HG02943 (cell line): ENCODE data around the gene SLC52A1.
A peak's percentile ranks its signal among the peaks of the same experiment; 100 is the strongest.
"Not testable (repeated sequence)": the region's sequence is repeated elsewhere in the genome, so short reads cannot be mapped to it uniquely, and the experiment has no call there.

ENCODE experiments used
- ATAC-seq: cut with Tn5 transposase; IDR thresholded peaks from one replicate; pipeline ENCODE4 v1.9.1; 2021; ENCODE audit warnings: mild to moderate bottlenecking, low read depth, moderate library complexity; ENCODE audit not compliant: unreplicated experiment

The SLC52A1 gene

DNA sequence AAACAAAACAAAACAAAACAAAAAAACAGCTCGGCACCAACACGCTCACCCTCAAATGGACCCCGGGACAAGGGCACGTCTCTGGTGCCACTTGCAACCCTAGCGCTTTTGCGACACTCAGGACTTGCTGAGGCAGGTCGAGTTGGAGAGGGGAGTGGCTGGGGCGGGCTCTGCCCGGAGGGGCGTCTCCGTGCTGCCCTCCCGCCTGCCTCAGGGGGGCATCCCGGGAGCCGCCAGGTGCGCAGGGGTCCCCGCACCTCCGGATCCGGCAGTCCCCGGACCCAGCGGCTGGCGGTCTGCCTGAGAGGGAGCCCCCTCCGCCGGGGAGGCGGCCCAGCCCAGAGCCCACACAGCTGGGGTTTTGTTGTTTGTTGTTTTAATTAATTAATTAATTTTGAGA is at the start of gene SLC52A1:
TSS of gene SLC52A1 (minus strand) at position 112 of the 400 bp plus-strand sequence. CDS start 820 bp downstream, outside the sequence.
- ATAC-seq, result no peak

DNA sequence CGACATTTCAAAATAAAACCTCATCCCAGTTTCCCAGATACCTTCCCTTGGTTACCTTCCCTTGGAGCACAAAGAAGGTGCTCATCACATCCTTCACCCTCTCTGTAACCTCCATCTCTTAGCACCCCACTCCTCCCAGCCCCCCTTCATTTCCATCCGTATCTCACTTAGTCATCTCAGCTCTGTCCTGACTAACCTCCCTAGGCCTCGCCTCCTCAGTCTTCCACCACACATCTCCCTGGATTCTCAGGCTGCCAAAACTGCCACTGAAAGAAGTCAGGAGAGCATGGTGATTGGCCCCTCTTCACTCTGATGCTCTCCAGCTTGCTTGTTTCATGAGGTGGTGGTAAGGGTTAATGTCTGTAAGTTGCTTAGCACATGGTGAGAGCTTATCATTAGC is 45.4 kb upstream of the SLC52A1 start:
- no peak for ATAC-seq

DNA sequence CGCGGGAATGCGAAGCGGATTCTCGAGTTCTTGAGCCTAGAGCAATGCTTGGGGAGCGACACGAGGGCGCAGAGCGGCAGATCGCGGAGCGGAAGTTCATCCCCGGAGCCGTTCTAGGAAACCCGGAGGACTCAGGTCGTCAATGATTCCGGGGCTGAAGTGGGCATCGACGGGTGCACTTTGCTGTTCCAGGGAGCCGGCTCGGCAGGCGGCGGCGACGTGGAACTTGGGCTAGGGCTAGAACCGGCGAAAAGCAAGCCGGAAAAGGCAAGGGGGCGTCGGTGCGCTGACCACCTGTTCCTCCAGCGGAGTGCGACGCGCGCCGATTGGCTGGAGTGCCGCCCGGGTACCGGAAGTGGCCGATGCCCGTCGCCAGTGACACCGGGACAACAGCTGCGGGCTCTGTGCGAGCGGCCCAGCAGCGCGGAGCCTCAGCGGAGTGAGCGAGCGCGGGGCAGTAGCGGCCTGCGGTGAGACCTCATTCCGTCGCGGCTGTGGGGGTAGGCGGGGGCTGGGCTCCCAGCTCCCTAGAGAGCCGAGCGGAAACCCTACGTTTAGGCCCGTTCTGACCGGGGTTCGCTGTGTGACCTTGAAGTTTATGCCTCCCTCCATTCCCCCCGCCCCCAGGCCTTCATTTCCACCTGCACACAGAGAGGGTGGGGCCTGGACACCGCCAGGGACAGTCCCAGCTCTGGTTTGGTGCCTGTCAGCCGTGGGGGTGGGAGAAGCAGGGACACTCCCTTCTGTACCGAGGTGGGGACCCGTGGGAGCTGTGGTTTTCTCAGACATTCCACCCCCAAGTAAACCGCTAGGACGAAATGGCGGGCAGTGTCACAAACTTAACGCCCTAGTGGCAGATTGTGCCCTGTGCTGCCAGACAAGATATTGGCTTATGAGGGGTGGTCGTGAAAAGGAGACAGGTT is 43.1 kb upstream of the SLC52A1 start, which contains the start of gene ZFP3:
TSS of gene ZFP3 (plus strand) at position 362 of the 923 bp plus-strand sequence. CDS start 13,038 bp downstream, outside the sequence.
- peak; percentile 74 for ATAC-seq

DNA sequence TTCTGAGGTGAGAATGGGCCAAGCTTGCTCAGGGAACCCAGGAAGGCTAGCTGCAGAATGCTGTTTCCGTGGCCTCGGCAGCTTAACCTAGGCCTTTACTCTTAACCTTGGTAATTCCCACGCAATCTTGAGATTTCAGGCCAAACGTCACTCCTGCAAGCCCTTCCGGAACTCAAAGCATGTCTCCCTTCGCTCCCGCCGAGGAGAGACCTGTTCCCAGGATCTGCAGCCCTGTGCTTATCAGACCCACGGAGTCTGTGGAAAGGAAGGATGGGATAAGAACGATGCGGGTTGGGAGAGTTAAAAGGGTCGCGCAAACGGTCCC is 42.5 kb upstream of the SLC52A1 start:
- no peak for ATAC-seq

DNA sequence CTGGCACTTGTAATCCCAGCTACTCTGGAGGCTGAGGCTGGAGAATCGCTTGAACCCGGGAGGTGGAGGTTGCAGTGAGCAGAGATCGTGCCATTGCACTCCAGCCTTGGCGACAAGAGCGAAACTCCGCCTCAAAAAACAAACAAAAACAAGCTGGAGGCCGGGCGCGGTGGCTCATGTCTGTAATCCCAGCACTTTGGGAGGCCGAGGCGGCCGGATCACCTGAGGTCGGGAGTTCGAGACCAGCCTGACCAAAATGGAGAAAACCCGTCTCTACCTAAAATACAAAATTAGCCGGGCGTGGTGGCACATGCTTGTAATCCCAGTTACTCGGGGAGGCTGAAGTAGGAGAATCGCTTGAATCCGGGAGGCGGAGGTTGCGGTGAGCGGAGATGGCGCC is 42.0 kb upstream of the SLC52A1 start:
- ATAC-seq, result not testable (repeated sequence)

DNA sequence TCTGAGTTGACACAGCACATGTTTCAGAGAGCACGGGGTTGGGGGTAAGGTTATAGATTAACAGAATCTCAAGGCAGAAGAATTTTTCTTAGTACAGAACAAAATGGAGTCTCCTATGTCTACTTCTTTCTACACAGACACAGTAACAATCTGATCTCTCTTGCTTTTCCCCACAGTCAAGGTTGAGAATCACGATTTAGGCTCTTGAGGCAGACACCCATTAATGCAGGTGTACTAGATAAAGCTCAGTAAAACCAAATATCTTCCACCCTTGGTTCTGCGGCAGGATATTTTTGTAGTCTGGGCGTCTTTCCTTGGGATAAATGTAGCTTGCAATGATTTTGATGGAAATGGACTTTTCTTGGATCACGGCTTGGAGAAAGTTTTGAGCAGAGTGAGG is 40.2 kb upstream of the SLC52A1 start:
- ATAC-seq, result not testable (repeated sequence)

DNA sequence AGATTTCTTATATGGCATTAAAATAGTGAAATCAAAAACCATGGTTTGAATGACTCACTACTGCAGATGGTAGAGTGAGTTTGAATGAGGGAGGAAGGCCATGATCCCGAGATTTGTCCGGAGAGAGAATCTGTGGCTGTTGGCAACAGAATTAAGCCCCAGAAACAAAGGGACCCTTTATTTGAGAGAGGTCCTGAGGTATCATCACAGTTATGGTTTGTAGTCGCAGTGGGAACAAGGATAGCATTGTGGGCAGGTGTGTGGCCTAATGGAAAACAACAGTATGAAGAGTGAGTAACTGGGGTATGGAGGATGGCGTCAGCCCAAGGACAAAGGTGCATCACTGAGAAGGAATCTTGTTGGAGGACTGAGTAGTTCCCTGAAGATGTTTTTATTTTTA is 34.5 kb upstream of the SLC52A1 start:
- no peak for ATAC-seq

DNA sequence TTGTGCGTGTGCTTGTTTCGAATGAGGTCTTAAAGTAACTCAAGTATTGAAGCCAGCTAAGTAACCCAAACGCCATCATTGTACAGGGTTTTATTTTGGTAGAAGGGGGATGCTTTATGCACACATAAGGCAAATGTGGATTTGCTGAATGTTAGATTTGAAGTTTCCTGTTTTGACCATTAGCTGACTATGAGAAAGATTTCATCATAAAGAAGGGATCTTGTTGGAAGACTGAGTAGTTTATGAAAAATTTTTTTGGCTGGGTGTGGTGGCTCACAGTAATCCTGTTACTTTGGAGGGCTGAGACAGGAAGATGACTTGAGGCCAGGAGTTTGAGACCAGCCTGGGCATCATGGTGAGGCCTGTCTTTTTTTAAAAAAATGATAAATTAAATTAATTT is 33.0 kb upstream of the SLC52A1 start:
- ATAC-seq, result no peak

DNA sequence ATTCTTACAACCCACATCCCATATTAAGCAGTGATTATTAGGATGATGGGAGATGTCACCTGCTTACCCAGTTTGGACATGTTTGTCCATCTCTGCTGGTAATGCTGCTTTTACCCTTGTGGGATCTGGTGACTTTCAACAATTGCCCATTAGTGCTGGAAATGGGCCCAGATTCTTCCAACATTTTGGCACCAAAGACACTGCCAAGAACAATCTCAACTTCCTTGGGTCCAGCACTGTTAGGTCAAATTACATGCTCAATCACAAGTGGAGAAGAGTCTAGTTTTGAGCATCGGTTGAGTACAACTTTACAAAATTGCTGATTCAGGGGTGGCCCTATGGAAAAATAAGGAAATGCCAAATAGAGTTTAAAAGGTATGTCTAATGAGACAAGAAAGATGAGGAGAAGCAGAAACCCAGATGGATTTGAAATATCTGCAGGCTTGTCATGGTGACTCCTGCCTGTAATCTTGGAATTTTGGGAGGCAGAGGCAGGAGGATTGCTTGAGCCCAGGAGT is 30.1 kb upstream of the SLC52A1 start:
- ATAC-seq, result no peak

DNA sequence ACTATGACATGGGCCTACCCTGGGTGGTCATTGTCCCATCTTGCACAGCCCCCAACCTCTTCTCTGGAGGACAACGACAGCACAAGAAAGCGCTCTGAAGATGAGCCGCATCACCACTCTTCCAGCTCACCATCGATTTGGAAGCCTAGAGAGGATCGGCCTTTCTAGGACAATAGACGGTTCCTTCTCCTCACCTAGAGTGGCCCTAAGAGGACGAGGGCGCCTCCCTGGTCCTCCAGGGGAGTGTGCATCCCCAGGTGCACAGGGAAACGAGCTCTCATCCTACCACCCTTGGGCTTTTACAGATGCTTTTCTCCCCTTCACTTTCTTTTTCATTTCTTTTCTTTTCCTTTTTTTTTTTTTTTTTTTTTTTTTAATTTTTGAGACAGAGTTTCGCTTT is 20.3 kb upstream of the SLC52A1 start:
- ATAC-seq, result no peak

DNA sequence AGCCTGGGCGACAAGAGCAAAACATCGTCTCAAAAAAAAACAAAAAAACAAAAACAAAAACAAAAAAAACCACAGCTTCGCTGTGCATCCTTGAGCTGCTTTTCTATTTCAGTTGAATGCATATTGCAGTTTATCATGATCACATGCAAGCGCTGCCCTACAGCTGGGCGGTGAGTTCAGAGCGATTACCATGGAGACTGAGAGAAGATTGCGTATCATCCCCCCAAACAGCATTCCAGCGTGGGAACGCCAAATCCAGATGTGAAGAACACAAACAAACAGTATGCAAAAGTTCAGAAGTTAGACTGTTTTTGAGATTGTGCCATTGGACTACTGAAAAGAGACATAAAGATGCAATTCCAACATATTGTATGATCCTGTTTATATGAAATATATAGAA is 15.1 kb upstream of the SLC52A1 start:
- ATAC-seq, result no peak

DNA sequence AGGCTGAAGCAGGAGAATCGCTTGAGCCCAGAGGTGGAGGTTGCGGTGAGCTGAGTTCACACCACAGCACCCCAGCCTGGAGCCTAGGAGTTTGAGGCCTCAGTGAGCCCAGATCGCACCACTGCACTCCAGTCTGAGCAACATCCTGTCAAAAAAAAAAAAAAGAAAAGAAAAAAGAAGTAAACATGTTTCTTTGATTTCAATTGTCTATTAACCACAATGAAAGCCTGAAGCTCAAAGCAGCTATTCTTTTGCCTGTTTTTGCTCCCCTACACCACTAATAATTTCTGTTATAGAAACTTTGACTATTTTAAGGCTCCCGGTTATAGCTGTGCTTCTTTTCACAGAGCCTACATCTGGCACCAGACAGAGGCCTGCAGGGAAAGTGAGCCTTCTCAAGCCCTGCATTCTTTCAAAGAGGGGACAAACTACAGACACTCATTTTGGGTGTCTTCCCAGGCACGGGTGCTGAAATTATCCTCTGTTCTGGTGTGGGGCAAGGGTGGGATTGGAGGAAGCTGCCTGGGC is 14.2 kb upstream of the SLC52A1 start:
- no peak for ATAC-seq

DNA sequence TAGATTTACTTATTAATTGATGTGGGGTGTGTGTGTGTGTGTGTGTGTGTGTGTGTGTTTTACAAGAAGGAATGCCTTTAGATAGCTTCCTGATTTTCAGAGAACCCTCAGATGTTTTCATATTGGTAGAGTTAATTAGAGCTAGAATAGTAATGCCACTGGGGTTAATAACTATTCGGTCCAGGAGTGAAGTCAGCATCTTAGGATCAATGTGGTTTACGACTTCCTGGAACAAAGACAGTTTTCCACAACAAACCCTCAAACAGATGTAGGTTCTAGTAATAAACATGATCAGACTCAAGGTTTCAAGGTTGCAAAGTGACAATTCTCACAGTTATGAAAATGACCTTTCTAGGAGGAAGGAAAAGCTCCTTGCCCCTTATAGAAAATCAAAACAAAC is 12.2 kb upstream of the SLC52A1 start:
- ATAC-seq, result no peak

DNA sequence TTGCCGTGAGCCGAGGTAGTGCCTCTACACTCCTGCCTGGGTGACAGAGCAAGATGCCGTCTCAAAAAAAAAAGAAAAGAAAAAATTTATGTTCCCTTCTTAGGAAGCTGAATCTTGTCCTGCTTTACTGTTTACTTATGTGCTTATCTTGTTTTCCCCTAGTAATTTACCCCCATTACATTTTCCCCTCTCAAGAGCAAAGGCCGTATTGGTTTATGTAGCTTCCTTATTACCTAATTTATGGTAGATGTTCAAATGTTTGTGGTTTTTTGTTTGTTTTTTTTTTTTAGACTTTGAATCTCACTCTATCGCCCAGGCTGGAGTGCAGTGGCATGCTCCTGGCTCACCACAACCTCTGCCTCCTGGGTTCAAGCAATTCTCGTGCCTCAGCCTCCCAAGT is 10.3 kb upstream of the SLC52A1 start:
- ATAC-seq, result no peak

DNA sequence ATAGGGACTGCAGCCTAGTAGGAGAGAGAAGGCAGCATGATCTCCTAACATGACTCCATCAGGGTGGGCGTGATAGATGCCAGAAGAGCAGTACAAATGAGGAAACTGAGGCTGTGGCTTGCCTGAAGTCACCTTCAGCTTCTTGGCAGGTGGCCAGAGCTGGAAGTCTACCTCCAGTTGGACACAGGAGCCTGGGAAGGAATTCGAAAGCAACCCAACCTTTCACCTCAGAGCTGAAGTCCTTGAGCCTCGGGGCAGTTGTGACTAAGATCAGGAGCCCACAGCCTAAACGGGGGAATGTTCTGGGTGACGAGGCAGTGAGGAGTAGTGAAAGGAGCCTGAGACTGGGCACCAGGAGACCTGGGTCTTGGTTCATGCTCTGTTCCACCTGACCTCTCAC is 9.4 kb upstream of the SLC52A1 start:
- no peak for ATAC-seq

DNA sequence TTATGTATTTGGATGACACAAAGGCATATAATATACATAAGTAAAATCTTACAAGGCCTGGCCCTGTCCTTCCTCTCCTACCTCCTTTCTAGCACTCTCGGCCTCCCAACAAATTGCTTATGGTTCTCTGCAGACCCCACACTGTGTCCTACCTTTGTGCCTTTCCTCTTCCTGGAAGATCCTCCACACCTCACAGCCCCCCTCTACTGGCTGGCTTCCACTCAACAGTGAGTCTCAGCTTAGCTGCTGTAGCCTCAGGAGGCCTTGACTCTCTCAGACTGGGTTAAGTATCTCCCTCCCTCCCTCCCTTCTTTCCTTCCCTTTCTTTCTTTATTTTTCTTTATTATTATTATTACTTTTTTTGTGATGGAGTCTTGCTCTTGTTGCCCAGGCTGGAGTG is 8.3 kb upstream of the SLC52A1 start:
- ATAC-seq, result no peak

DNA sequence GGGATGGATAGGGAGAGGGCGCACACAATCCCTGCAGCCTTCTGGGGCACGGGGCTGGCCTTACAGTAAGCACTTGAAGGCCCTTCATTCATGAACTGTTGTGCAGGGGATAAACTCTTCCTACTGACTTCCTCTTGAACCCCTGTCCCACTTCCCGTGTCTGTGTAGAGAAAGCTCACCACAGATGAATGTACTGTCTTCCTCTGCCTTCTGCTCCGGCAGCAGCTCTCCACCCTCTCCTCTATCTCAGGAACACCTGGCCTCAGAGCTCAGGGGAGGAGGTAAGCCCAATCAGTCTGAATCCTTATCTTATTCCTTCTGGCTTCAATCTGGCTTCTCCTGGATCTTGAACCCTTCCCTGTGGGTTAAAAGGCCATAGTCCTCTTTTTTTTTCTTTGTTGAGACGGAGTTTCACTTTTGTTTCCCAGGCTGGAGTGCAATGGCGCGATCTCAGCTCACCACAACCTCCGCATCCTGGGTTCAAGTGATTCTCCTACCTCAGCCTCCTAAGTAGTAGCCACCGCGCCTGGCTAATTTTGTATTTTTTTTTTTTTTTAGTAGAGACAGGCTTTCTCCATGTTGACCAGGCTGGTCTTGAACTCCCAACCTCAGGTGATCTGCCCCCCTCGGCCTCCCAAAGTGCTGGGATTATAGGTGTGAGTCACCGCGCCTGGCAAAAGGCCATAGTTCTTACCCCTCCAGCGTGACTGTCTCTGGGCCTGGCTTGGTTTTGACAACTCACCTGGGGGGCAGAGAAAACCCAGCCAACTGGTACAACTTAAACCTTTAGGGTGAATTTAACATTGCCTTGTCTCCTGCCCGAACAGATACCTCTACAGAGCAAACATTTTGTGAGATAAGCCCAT is 7.2 kb upstream of the SLC52A1 start:
- no peak for ATAC-seq

DNA sequence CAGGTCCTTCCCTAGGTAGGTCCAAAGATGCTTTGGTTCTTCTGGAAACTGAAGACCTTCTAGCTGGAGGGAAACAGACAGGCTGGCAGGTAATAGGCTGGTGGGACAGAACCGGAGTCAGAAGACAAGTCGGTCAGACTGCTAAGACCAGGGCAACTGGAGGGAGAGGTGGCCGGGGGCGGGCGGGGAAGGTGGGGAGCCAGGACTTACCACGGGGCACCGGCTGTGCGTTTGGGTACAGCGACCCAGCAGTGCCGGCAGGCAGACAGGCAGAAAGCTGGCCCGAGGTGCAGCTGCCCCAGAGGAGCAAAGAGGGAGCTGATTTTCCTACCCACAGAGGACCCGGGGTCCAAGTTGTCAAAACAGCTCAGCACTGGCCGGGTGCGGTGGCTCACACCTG is 575 bp downstream of the SLC52A1 start:
- no peak for ATAC-seq

DNA sequence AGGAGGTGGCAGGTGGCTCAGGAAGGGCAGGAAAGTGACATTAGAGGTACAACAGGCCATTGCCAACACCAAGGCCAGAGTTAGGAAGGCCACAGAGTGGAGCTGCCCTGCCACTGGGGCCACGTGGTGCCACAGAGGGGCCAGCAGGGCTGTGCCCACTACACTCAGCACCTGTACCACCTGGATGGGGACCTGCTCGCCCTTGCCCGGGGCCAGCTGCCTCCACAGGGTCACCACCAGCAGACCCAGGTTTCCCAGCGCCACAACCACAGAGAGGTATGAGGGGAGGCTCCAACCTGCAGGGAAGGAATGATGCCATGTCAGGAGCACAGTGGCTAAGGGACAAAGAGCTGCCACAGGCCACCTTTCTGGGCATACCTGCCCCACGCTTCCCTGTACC is 1.2 kb downstream of the SLC52A1 start:
- no peak for ATAC-seq

DNA sequence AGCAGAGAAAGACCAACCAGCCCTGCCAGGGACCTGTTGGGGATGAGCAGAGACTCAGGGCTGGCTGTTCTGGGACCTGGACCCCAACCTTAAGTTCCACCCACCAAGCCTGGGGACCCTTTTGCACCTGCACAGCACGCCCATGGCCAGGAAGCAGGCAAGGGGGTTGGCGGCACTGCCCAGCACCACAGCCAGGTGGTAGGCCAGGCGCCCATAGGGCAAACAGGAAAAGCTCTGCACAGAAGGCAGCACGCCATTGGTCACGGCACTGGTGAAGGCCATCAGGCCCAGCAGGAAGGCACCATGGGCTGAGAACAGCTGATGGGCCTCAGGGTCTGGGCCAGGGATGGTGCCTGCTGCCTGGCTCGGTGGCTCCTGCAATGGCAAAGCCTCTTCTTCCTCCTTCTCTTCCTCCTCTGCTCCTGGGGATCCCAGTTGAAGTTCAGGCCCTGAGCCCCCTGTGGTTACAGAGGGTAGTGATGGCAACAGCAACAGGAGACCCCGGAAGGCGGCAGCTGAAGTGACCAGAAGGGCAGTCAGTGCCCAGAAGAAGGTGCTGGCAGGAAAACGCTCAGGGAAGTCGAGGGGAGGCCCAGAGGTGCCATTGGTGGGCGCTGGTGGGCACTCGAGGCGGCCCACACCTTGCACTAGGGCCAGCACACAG is 1.7 kb downstream of the SLC52A1 start:
- no peak for ATAC-seq
